ENCODE measurements around the gene SYN1. TPM values are rescaled to one million over a fixed set of nuclear protein-coding genes. Genes with fewer than 3 reads are reported as not detected.
A peak's percentile ranks its signal among the peaks of the same experiment; 100 is the strongest.

Gene SYN1
- total RNA-seq, 2 donors from 2014 or later: 0.14 to 4.1 TPM

GRCh38 chrX:47562615-47563243 is 56.9 kb downstream of the SYN1 start:
- intact Hi-C loops (cut with DNase I): no loop called here
- Histone ChIP-seq H3K27ac (no peak overlapping the region), H3K36me3 (no peaks in the 10 kb centered on the region), H3K27me3 (replicated peaks; ENCODE audit: insufficient read depth) (no peaks in the 10 kb centered on the region), H3K9me3 (no peaks in the 10 kb centered on the region), H3K4me3 (no peak overlapping the region), H3K4me1 (replicated peaks) (no peaks in the 10 kb centered on the region)
- no peak for TF ChIP-seq POLR2AphosphoS5 (IDR thresholded peaks at IDR 0.05)
- TF ChIP-seq CTCF (IDR thresholded peaks at IDR 0.05): peak in 2 of 4 experiments; percentile 8 to 20
- 69% methylated on average over 10 of the region's 13 CpGs for WGBS
- DNase-seq (ENCODE audit: low spot score): no peak

GRCh38 chrX:47561659-47562151 is 58.0 kb downstream of the SYN1 start:
- Histone ChIP-seq H3K27me3 (replicated peaks; ENCODE audit: insufficient read depth) (no peaks in the 10 kb centered on the region), H3K9me3 (no peaks in the 10 kb centered on the region), H3K36me3 (no peaks in the 10 kb centered on the region), H3K4me1 (replicated peaks) (no peaks in the 10 kb centered on the region), H3K4me3 (peak overlapping the region; percentile 52 to 54), H3K27ac (peak overlapping the region; percentile 94 to 95)
- no peak for DNase-seq (ENCODE audit: low spot score)
- 5% methylated on average over 9 of the region's 9 CpGs for WGBS
- intact Hi-C loops (cut with DNase I): no loop called here
- no peak for TF ChIP-seq POLR2AphosphoS5 (IDR thresholded peaks at IDR 0.05)
- no peak for TF ChIP-seq CTCF (IDR thresholded peaks at IDR 0.05)
- no peak for TF ChIP-seq POLR2A (IDR thresholded peaks at IDR 0.05)

- Histone ChIP-seq H3K27ac (peak within 1 kb of the TSS; percentile 94 to 95), H3K4me3 (peak within 1 kb of the TSS; percentile 52 to 54), H3K27me3 (replicated peaks; ENCODE audit: insufficient read depth) (no peaks in the 10 kb centered on the region), H3K4me1 (replicated peaks) (no peaks in the 10 kb centered on the region), H3K9me3 (no peaks in the 10 kb centered on the region), H3K36me3 (no peaks in the 10 kb centered on the region)
- peak; percentile 35 for TF ChIP-seq POLR2A (IDR thresholded peaks at IDR 0.05)
- no peak for TF ChIP-seq CTCF (IDR thresholded peaks at IDR 0.05)
- peak; percentile 83 for TF ChIP-seq POLR2AphosphoS5 (IDR thresholded peaks at IDR 0.05)
- WGBS: 0% methylated on average over 12 of the region's 59 CpGs
- intact Hi-C loops (cut with DNase I): no loop called here
- DNase-seq (ENCODE audit: low spot score): peak; percentile 95
Observed at GRCh38 chrX:47560934-47561658, 58.6 kb downstream of the SYN1 start, which contains the start of gene ARAF. Gene ARAF, plus strand, starts transcription at chrX:47561205. Its CDS starts 1,763 bp downstream, at chrX:47562968.

- Histone ChIP-seq H3K4me3 (peak overlapping the region; percentile 52 to 54), H3K4me1 (replicated peaks) (no peaks in the 10 kb centered on the region), H3K27ac (peak overlapping the region; percentile 94 to 95), H3K36me3 (no peaks in the 10 kb centered on the region), H3K9me3 (no peaks in the 10 kb centered on the region), H3K27me3 (replicated peaks; ENCODE audit: insufficient read depth) (no peaks in the 10 kb centered on the region)
- intact Hi-C loops (cut with DNase I): no loop called here
- no peak for TF ChIP-seq POLR2A (IDR thresholded peaks at IDR 0.05)
- TF ChIP-seq CTCF (IDR thresholded peaks at IDR 0.05): no peak
- no peak for TF ChIP-seq POLR2AphosphoS5 (IDR thresholded peaks at IDR 0.05)
- WGBS: 6% methylated on average over 15 of the region's 15 CpGs
- no peak for DNase-seq (ENCODE audit: low spot score)
Observed at GRCh38 chrX:47560179-47560933, 59.3 kb downstream of the SYN1 start.
